NCI-H128 (cell line): Measurements from ENCODE around the gene NFS1.

Source experiments
- DNase-seq: peaks from one replicate; lab custom pipeline; 2025; ENCODE audit not compliant: unreplicated experiment; lab: John Stamatoyannopoulos, UW

NFS1 gene

GRCh38 chr20:35644806-35645205 lies 54.3 kb downstream of the NFS1 start:
- no peak for DNase-seq

GRCh38 chr20:35643045-35643444 lies 56.1 kb downstream of the NFS1 start:
- no peak for DNase-seq

GRCh38 chr20:35641743-35642142 lies 57.4 kb downstream of the NFS1 start:
- no peak for DNase-seq

- DNase-seq = no peak
Measured at GRCh38 chr20:35640724-35641123, 58.4 kb downstream of the NFS1 start.

- no peak for DNase-seq
Measured at GRCh38 chr20:35638751-35639150, 60.4 kb downstream of the NFS1 start.

- no peak for DNase-seq
Measured at GRCh38 chr20:35637276-35637675, 61.9 kb downstream of the NFS1 start.

GRCh38 chr20:35636095-35636494 lies 63.1 kb downstream of the NFS1 start:
- no peak for DNase-seq

- no peak for DNase-seq
Measured at GRCh38 chr20:35635652-35636051, 63.5 kb downstream of the NFS1 start.

- DNase-seq = no peak
Measured at GRCh38 chr20:35632539-35633115, 66.5 kb downstream of the NFS1 start.

- DNase-seq = no peak
Measured at GRCh38 chr20:35630636-35631035, 68.5 kb downstream of the NFS1 start.

- no peak for DNase-seq
Measured at GRCh38 chr20:35629427-35630145, 69.6 kb downstream of the NFS1 start.

GRCh38 chr20:35627121-35627520 lies 72.0 kb downstream of the NFS1 start:
- no peak for DNase-seq

- DNase-seq = no peak
Measured at GRCh38 chr20:35626386-35627001, 72.7 kb downstream of the NFS1 start.

- DNase-seq = no peak
Measured at GRCh38 chr20:35625584-35626385, 73.4 kb downstream of the NFS1 start.

- no peak for DNase-seq
Measured at GRCh38 chr20:35621560-35621946, 77.6 kb downstream of the NFS1 start.

GRCh38 chr20:35620818-35621559 lies 78.2 kb downstream of the NFS1 start:
- no peak for DNase-seq

- DNase-seq = peak; percentile 71
Measured at GRCh38 chr20:35619196-35620095, 79.7 kb downstream of the NFS1 start.

GRCh38 chr20:35618263-35619131 lies 80.7 kb downstream of the NFS1 start:
- no peak for DNase-seq
